Glutamatergic neuron (in vitro differentiated cells): ENCODE data around the gene TTLL13. TPM values are rescaled to one million over a fixed set of nuclear protein-coding genes. Genes with fewer than 3 reads are reported as not detected.

Experiments
- DNase-seq: peaks from one replicate; pipeline ENCODE4 v3.0.0; 2022
- H3K27ac Mint-ChIP-seq: one replicate; pipeline ENCODE4 v1.8.0; 2020; ENCODE audit warnings: mild to moderate bottlenecking, mixed read lengths, inconsistent platforms; ENCODE audit not compliant: unreplicated experiment
- H3K27me3 Mint-ChIP-seq: one replicate; pipeline ENCODE4 v1.8.0; 2020; ENCODE audit warnings: mild to moderate bottlenecking, moderate library complexity, mixed read lengths, inconsistent platforms; ENCODE audit not compliant: unreplicated experiment
- H3K36me3 Mint-ChIP-seq: one replicate; pipeline ENCODE4 v1.8.0; 2020; ENCODE audit warnings: mild to moderate bottlenecking, mixed read lengths, inconsistent platforms; ENCODE audit not compliant: unreplicated experiment
- H3K4me1 Mint-ChIP-seq: one replicate; pipeline ENCODE4 v1.8.0; 2020; ENCODE audit warnings: mild to moderate bottlenecking, low read depth, mixed read lengths, inconsistent platforms; ENCODE audit not compliant: unreplicated experiment
- H3K4me3 Mint-ChIP-seq: one replicate; pipeline ENCODE4 v1.8.0; 2020; ENCODE audit warnings: mild to moderate bottlenecking, mixed read lengths, inconsistent platforms; ENCODE audit not compliant: unreplicated experiment
- H3K9me3 Mint-ChIP-seq: one replicate; pipeline ENCODE4 v1.8.0; 2020; ENCODE audit warnings: mild to moderate bottlenecking, moderate library complexity, mixed read lengths, inconsistent platforms; ENCODE audit not compliant: unreplicated experiment
- total RNA-seq: library from RNA; stranded (reverse); fragmentation: NEBNext Ultra II Directional; extraction: Animal tissue kit (Norgen Biotek cat#: 25700); gene quantifications from one replicate; pipeline ENCODE4 v1.2.1, GENCODE V29; 2021; ENCODE audit not compliant: unreplicated experiment
- TF ChIP-seq, protein P1 (sequence below): fragments of 200-600 bp; sonication (generic); IDR thresholded peaks from one replicate; pipeline ENCODE4 v1.5.0; 2021; ENCODE audit not compliant: partially characterized antibody, unreplicated experiment

Gene TTLL13
- total RNA-seq, 1 donor from 2014 or later = not detected

DNA sequence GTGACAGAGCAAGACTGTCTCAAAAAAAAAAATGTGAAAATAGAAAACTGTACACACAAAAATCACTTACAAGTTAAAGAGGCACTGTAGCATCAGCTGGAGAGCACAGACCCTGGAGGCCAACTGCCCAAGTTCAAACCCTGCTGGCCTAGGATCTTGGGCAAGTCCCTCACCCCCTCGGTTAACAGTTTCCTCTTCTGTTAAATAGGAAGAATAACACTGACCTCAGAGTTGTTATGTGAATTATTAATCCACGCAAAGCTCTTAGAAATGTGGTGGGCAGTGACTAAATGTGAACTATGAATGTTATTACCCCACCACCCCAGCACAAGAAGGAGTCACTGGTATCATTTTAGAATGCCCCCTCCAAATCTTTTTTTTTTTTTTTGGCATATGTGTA is 26.8 kb upstream of the TTLL13 start:
- Mint-ChIP-seq H3K36me3 (peaks cover 4% of the 10 kb centered on the region), H3K27ac (no peak overlapping the region), H3K27me3 (peaks cover 7% of the 10 kb centered on the region), H3K4me3 (no peak overlapping the region), H3K4me1 (peaks cover 23% of the 10 kb centered on the region), H3K9me3 (peaks cover 7% of the 10 kb centered on the region)
- TF ChIP-seq, protein P1, sequence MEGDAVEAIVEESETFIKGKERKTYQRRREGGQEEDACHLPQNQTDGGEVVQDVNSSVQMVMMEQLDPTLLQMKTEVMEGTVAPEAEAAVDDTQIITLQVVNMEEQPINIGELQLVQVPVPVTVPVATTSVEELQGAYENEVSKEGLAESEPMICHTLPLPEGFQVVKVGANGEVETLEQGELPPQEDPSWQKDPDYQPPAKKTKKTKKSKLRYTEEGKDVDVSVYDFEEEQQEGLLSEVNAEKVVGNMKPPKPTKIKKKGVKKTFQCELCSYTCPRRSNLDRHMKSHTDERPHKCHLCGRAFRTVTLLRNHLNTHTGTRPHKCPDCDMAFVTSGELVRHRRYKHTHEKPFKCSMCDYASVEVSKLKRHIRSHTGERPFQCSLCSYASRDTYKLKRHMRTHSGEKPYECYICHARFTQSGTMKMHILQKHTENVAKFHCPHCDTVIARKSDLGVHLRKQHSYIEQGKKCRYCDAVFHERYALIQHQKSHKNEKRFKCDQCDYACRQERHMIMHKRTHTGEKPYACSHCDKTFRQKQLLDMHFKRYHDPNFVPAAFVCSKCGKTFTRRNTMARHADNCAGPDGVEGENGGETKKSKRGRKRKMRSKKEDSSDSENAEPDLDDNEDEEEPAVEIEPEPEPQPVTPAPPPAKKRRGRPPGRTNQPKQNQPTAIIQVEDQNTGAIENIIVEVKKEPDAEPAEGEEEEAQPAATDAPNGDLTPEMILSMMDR = no peak
- no peak for DNase-seq

- no peak for DNase-seq
- H3K4me3 Mint-ChIP-seq = peak overlapping the region; percentile 55
- peaks cover 7% of the 10 kb centered on the region for H3K27me3 Mint-ChIP-seq
- peaks cover 23% of the 10 kb centered on the region for H3K4me1 Mint-ChIP-seq
- peaks cover 4% of the 10 kb centered on the region for H3K36me3 Mint-ChIP-seq
- TF ChIP-seq, protein P1 = no peak
- H3K9me3 Mint-ChIP-seq = peaks cover 7% of the 10 kb centered on the region
- peak overlapping the region; percentile 76 for H3K27ac Mint-ChIP-seq
These were observed 25.8 kb upstream of the TTLL13 start for GRCh38 chr15:90223441-90224165.

GRCh38 chr15:90225047-90225446 is 24.3 kb upstream of the TTLL13 start:
- TF ChIP-seq, protein P1 = no peak
- peaks cover 6% of the 10 kb centered on the region for H3K9me3 Mint-ChIP-seq
- H3K27ac Mint-ChIP-seq = peak overlapping the region; percentile 76
- DNase-seq = no peak
- H3K27me3 Mint-ChIP-seq = peaks cover 10% of the 10 kb centered on the region
- H3K4me1 Mint-ChIP-seq = peaks cover 20% of the 10 kb centered on the region
- H3K36me3 Mint-ChIP-seq = peaks cover 9% of the 10 kb centered on the region
- H3K4me3 Mint-ChIP-seq = no peak overlapping the region

DNA sequence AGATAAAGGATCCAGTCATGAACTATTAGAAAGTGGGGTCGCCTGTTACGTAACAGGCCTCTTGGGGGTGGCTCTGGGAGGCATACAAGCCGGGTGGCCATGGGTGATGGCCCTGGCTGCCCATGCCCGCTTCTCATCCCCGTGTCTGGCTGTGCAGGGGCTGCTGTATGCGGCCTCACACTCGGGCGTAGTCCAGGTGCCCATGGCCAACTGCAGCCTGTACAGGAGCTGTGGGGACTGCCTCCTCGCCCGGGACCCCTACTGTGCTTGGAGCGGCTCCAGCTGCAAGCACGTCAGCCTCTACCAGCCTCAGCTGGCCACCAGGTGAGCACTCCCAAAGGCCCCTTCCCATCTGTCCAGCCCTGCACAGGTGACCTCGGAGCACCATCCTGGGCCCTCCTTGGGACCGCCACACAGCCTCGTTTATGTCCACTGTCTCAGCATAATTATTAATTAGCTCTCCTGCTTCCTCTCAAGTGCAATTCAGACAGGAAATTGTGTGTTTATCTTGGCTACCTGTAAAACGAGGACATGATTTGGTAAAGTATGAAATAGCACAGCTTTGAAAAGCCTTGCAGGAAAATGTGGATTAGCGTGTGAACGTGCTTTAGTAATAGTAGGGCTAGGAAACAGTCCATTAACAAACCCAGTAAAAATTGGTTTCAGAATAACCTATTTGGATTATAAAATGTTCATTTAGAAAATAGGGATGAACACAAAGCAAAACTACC is 23.7 kb upstream of the TTLL13 start:
- peaks cover 9% of the 10 kb centered on the region for H3K27me3 Mint-ChIP-seq
- H3K27ac Mint-ChIP-seq = peak overlapping the region; percentile 46
- no peak overlapping the region for H3K4me3 Mint-ChIP-seq
- H3K4me1 Mint-ChIP-seq = peaks cover 20% of the 10 kb centered on the region
- H3K36me3 Mint-ChIP-seq = peaks cover 9% of the 10 kb centered on the region
- no peak for DNase-seq
- peaks cover 6% of the 10 kb centered on the region for H3K9me3 Mint-ChIP-seq
- TF ChIP-seq, protein P1 = no peak

GRCh38 chr15:90227336-90227735 is 22.0 kb upstream of the TTLL13 start:
- Mint-ChIP-seq H3K4me3 (no peak overlapping the region), H3K9me3 (peaks cover 4% of the 10 kb centered on the region), H3K27ac (no peak overlapping the region), H3K4me1 (peaks cover 15% of the 10 kb centered on the region), H3K36me3 (peaks cover 9% of the 10 kb centered on the region), H3K27me3 (peaks cover 7% of the 10 kb centered on the region)
- TF ChIP-seq, protein P1 = no peak
- DNase-seq = no peak
